Measurements from ENCODE around the gene RTP3. TPM values are rescaled to one million over a fixed set of nuclear protein-coding genes. Genes with fewer than 3 reads are reported as not detected.
A peak's percentile ranks its signal among the peaks of the same experiment; 100 is the strongest.

RTP3 gene
- not detected for polyA plus RNA-seq (2012; ENCODE audit: insufficient read depth, insufficient read length)

DNA sequence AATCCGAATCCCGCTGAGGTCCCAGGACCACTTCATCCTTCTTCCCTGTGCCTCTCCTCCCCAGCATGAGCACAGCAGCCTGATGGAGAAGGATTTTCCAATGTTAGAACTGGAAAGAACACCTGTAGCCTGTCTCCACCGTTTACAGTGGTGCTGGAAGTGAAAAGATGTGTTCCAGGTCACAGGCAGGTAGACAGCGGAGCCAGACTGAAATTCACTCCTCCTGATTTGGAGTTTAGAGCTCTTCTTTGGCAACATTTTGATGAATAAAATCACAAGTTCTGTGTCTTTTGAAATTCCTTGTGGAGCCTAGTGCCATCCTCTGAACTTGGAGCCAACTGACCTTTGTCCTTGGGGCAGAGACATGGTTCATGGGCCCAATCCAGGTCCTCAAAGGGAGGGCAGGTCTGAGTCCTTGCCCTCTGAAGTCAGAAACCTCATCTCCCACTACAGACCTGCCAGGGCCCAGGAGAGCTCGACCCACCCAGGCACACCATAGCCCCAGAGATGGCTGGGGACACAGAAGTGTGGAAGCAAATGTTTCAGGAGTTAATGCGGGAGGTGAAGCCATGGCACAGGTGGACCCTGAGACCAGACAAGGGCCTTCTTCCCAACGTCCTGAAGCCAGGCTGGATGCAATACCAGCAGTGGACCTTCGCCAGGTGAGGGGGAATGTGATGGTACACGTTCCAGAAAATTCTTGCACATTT, at the start of gene RTP3:
Gene RTP3 (plus strand): TSS at position 421 of the 710 bp plus-strand sequence. CDS start 87 bp downstream, at position 508.
- no peak for DNase-seq (ENCODE audit: low read depth, low spot score)
- H3K4me3 ChIP-seq (ENCODE audit: low read length), result no peak within 1 kb of the TSS

DNA sequence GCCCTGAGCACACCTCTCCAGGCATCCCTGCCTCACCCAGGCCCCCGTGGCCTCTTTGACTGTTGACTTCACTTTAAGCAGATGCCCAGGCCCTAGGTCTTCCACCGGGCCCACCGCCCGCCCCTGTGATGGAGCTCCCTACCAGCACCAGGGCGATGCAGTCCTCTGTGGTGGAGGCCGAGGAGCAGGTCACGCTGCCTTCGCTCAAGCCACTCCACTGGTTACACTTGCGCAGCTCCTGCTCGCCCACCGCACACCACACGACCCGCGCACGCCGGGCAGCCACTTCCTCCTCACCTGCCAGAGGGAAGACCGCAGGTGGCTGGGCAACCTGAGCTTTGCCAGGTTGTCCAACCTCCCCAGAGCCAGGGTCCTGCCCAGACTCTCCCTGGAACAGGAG, 49.1 kb upstream of the RTP3 start:
- DNase-seq (ENCODE audit: low read depth, low spot score), result no peak
- no peak overlapping the region for H3K4me3 ChIP-seq (ENCODE audit: low read length)

DNA sequence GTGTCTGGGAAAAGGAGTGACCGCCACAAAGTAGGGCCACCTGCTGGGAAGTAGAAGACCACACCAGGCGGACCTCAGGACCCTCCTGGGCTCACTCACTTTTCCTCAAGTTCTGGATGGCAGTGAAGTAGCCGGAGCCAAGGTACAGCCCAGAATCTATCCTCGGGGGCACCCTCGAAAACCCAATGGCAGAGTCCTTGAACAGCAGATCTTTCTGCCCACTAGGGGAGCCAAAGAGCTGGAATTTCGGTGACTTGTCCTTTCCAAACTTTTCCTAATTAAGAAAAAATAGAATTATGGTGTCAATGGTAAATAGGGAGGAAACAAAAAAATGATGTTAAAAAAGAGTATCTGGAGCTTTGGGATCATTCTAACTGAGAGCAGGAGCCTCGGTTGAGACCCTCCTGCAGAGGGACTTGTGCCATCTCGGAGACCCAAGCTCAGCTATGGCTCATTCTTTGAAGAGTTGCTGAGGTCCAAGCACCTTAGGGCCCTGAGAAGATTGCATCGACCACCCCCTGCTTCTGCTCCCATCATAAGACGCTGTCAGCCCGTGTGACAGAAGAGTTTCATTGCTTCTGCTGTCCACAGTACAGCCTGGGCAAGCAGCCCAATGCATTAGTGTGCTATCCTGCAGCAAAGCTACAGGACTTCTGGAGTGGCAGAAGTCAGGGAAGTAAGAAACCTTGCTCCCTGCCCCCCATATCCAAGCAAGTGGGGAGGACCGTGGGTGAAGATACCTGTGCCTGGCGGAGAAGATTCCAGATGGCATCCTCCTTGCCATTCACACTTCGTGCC, 47.8 kb upstream of the RTP3 start:
- H3K4me3 ChIP-seq (ENCODE audit: low read length), result no peak overlapping the region
- DNase-seq (ENCODE audit: low read depth, low spot score), result no peak

DNA sequence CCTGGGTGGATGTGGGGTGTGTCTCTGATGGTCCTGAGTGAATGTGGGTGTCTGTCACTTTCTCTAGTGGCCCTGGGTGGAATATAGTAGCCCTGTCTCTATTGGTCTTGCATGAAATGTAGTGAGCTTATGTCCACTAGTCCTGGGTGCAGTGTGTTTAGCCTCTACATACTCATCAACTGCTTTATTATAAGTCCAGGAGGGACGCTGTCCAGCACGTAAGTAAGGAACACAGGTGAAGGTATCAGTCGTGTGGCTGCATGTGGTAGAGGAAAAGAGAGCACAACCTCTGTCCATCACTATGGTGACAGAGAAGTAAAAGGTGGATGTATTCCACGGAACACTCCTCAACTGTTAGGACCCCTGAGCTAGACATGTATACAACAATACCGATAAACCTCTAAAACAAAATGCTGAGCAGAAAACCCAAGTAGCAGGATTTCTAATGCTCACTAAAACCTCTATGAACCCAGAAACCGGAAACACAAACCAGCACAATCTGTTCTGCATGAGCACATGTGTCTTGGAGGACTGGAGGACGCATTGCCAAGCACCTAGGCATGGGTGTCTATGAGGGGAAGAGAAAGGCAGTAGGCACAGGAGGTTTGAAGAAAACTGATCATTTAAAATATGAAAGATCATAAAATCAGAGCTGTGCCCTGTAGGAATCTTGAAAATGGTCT, 44.1 kb upstream of the RTP3 start:
- no peak overlapping the region for H3K4me3 ChIP-seq (ENCODE audit: low read length)
- peak; percentile 53 for DNase-seq (ENCODE audit: low read depth, low spot score)

DNA sequence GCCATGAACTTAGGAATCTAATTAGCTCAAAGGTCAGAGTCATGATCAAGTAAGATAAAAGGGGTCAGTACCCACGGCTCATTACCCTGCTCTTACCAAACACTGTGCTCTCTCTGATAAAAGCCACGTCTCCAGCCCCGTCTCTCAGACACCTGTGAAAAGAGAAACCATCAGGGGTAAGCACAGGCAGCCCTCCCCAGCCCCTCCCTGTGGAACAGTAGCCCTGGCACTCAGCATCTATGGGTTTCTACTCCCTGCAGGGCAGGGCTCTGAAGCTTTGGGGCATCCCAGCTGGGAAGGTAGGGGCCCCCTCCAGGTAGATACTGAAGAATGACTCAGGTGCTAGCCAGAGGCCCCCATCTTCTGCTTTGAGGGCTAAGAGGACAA, 43.6 kb upstream of the RTP3 start:
- H3K4me3 ChIP-seq (ENCODE audit: low read length), result no peak overlapping the region
- no peak for DNase-seq (ENCODE audit: low read depth, low spot score)

DNA sequence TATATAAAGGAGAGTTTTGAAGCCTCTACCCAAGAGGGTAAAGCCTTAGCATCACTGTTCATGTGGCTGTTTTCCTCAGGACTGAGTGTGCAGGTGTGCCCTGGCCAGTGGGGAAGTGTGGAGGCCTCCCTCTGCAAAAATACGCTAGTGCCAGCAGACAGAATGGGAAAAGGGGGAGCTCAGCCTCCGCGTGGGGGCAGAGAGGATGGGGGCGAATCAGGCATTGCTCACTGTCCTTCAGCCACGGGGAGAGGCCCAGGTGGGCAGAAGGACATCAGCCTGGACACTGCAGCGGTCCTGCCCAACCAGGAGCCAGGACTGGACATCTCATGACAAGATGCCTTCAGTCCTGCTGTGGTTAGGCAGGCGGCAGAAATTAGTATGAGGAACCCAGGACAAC, 43.2 kb upstream of the RTP3 start:
- H3K4me3 ChIP-seq (ENCODE audit: low read length), result no peak overlapping the region
- no peak for DNase-seq (ENCODE audit: low read depth, low spot score)

DNA sequence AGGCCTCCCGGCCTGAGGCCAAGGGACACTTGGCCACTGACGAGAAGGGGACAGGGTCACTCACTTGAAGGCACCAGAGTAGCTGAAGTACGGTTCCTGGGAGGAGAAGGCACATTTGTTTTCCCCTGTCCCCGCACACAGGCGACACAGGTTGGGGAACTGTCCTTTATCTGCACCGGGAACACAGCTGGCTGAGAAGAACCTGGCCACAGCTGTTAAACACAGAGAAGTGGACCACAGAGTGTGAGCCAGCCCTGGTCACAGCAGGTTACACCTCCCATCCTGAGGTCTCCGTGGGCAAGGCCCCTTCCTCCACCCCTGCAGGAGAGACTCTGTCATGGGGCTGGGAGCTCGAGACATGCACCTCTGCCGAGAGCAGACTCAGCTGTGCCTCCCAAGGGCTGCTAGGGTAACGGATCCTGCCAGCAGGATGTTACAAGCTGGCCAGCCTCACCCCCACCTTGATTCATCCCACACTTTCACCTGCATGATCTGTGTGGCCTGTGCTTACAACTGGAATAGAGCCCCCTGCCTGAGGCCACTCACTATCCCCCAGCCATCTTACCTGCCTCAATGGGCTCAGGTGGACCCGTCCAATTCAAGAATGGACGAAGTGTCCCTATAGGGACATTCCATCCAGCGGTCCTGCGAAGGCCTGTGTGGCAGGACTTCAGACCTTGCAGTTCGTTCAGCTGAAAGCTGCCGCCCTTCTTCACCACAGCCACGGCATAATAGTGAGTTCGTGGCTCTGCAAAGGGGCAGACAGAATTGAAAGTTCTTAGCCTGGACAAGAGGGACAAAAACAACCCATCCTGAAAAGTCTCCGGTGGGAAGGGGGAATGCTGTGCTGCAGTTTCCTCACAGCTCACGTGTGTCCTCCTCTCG, 42.3 kb upstream of the RTP3 start:
- DNase-seq (ENCODE audit: low read depth, low spot score), result no peak
- H3K4me3 ChIP-seq (ENCODE audit: low read length), result no peak overlapping the region

DNA sequence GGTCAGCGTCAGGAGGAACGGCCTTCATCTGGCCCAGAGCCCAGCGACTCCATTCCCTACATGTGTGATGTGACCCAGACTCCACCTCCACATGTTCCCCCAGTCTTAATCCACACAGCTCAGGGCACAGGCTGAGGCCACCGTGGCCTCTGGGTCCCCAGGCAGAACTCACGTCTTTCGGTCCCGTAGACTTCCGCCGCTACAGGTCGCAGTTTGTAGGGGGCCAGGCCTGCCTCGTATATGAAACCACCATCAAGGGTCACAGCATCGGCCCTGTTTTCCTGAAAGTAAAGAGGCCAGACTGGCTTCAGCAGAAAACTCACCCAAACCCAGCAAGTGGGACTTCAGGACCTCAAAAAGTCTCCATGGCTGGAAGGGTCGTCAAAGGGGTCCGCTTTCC, 41.7 kb upstream of the RTP3 start:
- DNase-seq (ENCODE audit: low read depth, low spot score), result no peak

DNA sequence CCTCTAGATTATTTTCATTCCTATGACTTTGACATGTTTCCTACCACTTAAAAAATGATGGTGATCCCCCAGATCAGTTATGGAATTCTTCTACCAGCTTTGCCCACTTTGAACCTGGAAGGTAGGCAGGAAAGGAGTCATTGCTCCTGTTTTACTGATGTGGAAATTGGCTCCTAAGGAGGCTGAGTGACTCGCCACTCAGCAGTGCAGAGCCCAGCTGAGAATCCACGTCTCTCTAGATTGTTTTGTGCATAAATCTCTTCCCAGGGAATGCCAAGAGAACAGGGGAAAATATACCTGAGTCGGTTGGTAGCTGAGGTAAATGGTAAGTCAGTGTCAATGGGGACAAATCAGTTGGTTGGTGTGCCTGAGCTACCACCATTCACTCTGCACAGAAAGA, 37.7 kb upstream of the RTP3 start:
- H3K4me3 ChIP-seq (ENCODE audit: low read length), result no peak overlapping the region
- no peak for DNase-seq (ENCODE audit: low read depth, low spot score)

More for the DNA sequence above, 41.7 kb upstream of the RTP3 start:
- H3K4me3 ChIP-seq (ENCODE audit: low read length), result no peak overlapping the region

DNA sequence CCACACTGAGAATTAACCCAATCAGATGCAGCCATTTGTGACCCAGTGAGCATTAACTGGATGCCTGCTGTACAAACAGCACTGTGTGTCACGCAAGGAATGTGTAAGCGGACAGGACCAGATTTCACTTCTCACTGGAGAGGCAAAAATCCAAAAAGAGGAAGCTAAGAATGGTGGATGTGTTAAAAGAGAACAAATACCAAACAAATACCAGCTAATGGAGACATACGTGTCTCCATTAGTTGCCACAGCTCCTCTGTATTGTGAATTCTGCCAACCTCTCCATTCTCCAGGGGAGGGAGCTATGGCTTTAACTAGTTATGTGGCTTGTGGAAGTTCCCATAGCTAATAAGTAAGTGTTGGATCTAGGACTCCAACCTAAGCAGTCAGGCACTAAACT, 35.7 kb upstream of the RTP3 start:
- no peak overlapping the region for H3K4me3 ChIP-seq (ENCODE audit: low read length)
- no peak for DNase-seq (ENCODE audit: low read depth, low spot score)

DNA sequence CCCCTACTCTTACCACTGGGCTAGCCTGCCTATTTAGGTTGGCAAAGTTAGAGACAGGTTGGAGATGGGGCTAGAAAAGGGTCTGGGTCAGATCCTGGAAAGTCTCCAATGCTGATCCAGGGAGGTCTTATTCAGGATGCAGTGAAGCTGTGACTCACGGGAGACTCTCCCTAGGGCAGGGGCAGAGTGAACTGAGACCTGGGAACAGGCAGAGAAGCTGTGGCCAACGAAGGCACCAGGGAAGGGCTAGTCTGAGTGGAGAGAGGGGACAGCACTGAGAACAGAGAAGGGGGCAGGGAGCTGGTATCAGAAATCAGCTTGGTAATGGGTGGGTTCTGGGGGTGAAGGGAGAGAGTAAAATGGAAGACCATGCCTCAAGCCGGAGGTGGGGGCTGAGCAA, 35.3 kb upstream of the RTP3 start:
- no peak overlapping the region for H3K4me3 ChIP-seq (ENCODE audit: low read length)
- DNase-seq (ENCODE audit: low read depth, low spot score), result no peak

DNA sequence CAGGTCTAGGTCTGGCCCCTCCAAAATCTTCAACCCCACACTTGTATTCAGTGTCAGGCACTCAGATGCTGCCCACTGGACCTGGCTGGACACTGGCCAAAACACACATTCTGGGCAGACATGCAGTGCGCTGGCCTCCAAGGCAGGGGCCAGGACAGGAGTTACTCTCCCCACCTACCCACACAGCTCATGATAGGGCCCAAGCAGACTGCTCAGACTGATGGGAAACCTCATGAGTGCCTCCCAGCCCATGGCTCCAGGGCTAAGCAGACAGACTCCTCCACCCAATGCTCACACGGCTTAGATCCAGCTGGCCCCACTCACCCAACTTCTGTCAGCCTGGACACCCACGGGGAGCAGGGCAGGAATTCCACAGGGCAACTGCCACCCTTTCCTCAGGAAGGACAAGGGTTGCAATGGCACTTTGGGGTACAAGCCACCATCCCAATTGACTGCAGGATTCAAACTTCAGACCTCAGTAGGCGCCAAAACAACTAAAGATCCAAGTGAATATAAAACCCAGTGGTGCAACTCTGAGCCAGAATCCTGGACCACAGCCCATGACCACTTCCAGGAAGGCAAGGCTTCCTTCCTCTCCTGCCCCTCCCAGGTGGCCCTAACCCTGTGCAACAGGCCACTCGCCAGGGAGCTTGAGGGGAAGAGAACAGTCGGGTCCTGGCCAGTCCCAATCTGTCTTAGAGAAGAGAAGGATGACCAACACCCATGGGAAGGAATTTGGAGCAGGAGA, 34.5 kb upstream of the RTP3 start:
- no peak for DNase-seq (ENCODE audit: low read depth, low spot score)
- H3K4me3 ChIP-seq (ENCODE audit: low read length), result no peak overlapping the region

DNA sequence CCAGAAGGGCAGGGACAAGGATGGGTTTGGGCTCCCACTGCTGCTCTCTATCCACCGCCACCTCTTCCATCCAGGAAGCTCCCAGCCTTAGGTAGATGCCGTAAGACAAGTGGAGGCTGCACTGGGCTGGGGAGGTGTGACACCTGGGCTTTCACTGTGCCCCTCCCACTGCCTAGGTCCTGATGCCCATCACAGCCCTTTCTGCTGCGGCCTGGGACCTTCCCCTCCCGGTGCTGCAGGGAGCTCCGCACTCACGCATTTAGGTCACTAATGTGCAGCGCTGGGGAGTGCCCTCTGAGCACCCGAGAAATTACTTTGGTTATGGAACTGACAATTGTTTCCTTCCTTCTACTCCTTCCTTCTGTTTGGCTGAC, 33.9 kb upstream of the RTP3 start:
- no peak overlapping the region for H3K4me3 ChIP-seq (ENCODE audit: low read length)
- DNase-seq (ENCODE audit: low read depth, low spot score), result no peak

DNA sequence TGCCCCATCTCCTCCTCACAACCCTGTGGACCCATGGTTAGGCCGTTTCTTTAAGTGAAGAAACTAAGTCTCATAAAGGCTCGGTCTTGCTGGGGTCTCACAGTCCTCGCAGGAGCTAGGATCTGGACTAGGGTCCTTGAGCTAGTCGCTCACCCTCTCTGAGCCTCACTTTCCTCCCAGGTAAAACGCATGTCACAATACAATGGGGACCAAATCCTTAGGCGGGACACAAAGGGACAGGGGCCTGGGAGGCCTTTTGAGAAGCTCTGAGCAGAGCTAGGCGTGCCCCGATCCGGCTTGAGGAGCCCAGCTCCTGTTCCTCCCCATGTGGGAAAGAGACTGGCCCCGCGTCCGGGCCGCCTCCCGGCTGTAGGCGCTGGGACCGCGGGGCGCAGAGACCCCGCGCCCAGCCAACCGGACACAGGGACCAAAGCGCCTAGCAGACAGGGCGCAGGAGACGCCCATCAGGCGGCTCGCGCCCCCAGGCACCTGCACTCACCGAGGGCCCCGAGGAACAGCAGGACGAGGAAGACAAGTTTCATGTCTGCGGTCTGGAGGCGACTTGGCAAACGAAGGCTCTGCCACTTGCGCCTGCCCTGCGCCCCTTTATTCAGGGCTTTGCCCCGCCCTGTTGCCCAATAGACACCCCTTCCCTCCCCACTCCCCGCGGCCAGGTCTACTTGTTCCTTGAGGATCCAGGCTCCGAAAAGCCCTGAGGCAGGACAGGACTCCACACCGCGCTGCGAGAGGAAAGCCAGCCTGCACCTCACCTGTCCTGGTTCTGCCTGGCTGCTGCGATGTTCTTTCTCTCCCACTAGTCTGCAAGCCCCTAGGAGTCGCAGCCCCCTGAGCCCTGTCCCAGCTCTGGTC, 33.2 kb upstream of the RTP3 start, which contains the start of gene LTF:
Gene LTF (minus strand): TSS at position 580 of the 870 bp plus-strand sequence. CDS start 38 bp downstream, at position 542.
- H3K4me3 ChIP-seq (ENCODE audit: low read length), result no peak within 1 kb of the TSS
- DNase-seq (ENCODE audit: low read depth, low spot score), result no peak

DNA sequence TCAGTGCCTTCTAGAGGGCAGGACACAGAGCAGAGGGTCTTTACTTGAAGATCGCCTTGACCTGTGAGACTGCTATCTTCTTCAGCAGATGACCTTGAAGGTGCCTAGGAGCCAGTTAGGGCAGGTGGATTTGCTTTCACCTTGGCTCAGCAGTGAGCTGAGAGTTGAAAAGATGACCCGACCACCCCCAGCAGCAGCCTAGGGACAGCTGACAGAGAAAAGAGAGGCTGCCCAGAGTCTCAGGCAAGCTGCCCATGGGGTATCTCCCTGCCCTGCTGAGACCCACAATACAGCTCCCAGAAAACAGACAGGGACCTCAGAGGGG, 32.6 kb upstream of the RTP3 start:
- H3K4me3 ChIP-seq (ENCODE audit: low read length), result no peak overlapping the region
- DNase-seq (ENCODE audit: low read depth, low spot score), result no peak

DNA sequence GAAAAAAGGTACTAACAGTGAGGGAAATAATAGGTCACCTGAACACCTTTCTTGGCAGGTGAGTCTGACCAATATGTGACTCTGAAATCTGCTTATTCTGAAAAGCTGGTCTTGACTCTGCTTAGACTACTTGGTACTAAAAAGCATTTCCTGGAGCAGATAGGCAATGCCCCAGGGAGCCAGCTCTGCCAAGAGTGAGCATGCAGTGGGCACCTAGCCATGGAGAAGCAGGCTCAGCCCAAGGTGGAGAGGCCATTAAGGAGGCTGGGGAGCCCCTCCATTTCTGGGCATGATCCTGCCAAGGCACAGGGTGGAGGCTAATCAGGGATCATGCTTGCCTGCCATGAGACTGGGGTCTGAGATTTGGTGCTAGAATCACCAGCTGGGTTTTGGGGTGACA, 31.5 kb upstream of the RTP3 start:
- no peak overlapping the region for H3K4me3 ChIP-seq (ENCODE audit: low read length)
- no peak for DNase-seq (ENCODE audit: low read depth, low spot score)

DNA sequence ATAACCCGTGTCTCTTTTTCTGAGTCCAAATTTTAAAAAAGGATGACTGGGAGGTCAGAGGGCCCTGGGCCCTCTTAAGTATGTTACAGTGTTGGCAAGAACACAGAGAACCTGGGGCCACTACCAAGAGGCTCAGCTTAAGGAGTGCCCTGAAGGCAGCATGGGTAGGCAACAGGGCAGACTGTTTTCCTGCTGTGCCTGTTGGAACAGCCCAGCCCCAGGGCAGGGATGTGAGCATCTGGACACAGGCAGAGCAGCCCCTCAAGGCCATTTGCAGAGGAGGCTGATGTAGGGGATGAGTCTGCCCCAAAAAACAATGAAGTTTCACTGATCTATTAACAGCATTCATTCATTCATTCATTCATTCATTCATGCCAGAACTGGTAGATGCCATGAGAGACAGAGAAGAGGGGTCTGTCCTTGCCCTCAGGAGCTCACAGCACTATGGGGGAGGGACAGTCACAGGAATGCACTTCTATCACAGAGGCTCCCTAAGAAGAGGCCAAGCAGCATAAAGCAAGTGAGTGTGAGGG, 30.8 kb upstream of the RTP3 start:
- no peak overlapping the region for H3K4me3 ChIP-seq (ENCODE audit: low read length)
- DNase-seq (ENCODE audit: low read depth, low spot score), result no peak
